CD14-positive monocyte (primary cell): ENCODE results near the gene TMEM171. TPM values are rescaled to one million over a fixed set of nuclear protein-coding genes. Genes with fewer than 3 reads are reported as not detected.
A peak's percentile ranks its signal among the peaks of the same experiment; 100 is the strongest.

ENCODE experiments used
- DNase-seq, 3 donors: peaks; one replicate each; pipeline ENCODE4 v3.0.0-alpha.2; 2011 to 2022
- H2AFZ ChIP-seq: 2 replicates; pipeline ENCODE4 v1.6.0; 2012; ENCODE audit warnings: mild to moderate bottlenecking, low read depth, low read length, inconsistent platforms; ENCODE audit not compliant: insufficient read depth, poor library complexity, severe bottlenecking
- H3K27ac ChIP-seq, 2 donors: 1 replicate in 1 of 2; 2 replicates in 1 of 2; pipeline ENCODE4 v1.5.1; 2012 to 2013; ENCODE audit warnings: low read length in 2 of 2, control low read depth in 1 of 2, inconsistent platforms in 1 of 2, low read depth in 1 of 2, mild to moderate bottlenecking in 1 of 2
- H3K27me3 ChIP-seq, 2 donors: one replicate each; pipeline versions ENCODE4 v1.6.0 to v1.6.1; 2011 to 2013; ENCODE audit warnings: low read length in 2 of 2; ENCODE audit not compliant: control insufficient read depth in 2 of 2, insufficient read depth in 2 of 2
- H3K36me3 ChIP-seq, 2 donors: replicated peaks in 1 of 2; 1 replicate in 1 of 2; 2 replicates in 1 of 2; pipeline versions ENCODE4 v1.5.1 to v1.6.1; 2012 to 2013; ENCODE audit warnings: low read length in 2 of 2, control low read depth in 1 of 2, inconsistent platforms in 1 of 2, mild to moderate bottlenecking in 1 of 2; ENCODE audit not compliant: insufficient read depth in 2 of 2, control insufficient read depth in 1 of 2
- H3K4me1 ChIP-seq, 2 donors: 1 replicate in 1 of 2; 2 replicates in 1 of 2; pipeline versions ENCODE4 v1.5.1 to v1.6.1; 2012 to 2013; ENCODE audit warnings: low read length in 2 of 2, control low read depth in 1 of 2, inconsistent platforms in 1 of 2, mild to moderate bottlenecking in 1 of 2, moderate library complexity in 1 of 2; ENCODE audit not compliant: insufficient read depth in 2 of 2, control insufficient read depth in 1 of 2
- H3K4me2 ChIP-seq: replicated peaks from 2 replicates; pipeline ENCODE3; 2012; ENCODE audit warnings: low read length, moderate library complexity, mild to moderate bottlenecking; ENCODE audit not compliant: poor library complexity, severe bottlenecking; ENCODE audit errors: extremely low read depth
- H3K4me3 ChIP-seq, 3 experiments: fragments of 200-600 bp in 1 of 3; sonication (generic) in 1 of 3; replicated peaks in 1 of 3; 1 replicate in 2 of 3; 2 replicates in 1 of 3; pipeline ENCODE4 v1.5.1; 2011 to 2013; ENCODE audit warnings: low read length in 3 of 3, mild to moderate bottlenecking in 3 of 3, control low read depth in 2 of 3, low read depth in 2 of 3, inconsistent platforms in 1 of 3, moderate library complexity in 1 of 3
- H3K79me2 ChIP-seq: 2 replicates; pipeline ENCODE4 v1.6.0; 2012; ENCODE audit warnings: mild to moderate bottlenecking, control low read depth, inconsistent platforms, low read length, moderate library complexity; ENCODE audit not compliant: insufficient read depth
- H3K9ac ChIP-seq: 2 replicates; pipeline ENCODE4 v1.6.0; 2017; ENCODE audit warnings: low read length, mild to moderate bottlenecking; ENCODE audit not compliant: insufficient read depth, poor library complexity, severe bottlenecking
- H3K9me3 ChIP-seq, 2 donors: replicated peaks in 1 of 2; 1 replicate in 1 of 2; 2 replicates in 1 of 2; pipeline versions ENCODE4 v1.5.1 to v1.6.1; 2012 to 2013; ENCODE audit warnings: low read length in 2 of 2, control low read depth in 1 of 2; ENCODE audit not compliant: control insufficient read depth in 1 of 2, insufficient read depth in 1 of 2
- H4K20me1 ChIP-seq: 2 replicates; pipeline ENCODE4 v1.6.0; 2012; ENCODE audit warnings: mild to moderate bottlenecking, low read length, control low read depth, moderate library complexity; ENCODE audit not compliant: insufficient read depth
- H3K27ac Mint-ChIP-seq, 7 donors: one replicate each; pipeline ENCODE4 v1.8.0; 2020; ENCODE audit warnings: mild to moderate bottlenecking in 7 of 7, mixed read lengths in 7 of 7, moderate library complexity in 6 of 7, inconsistent platforms in 2 of 7
- H3K27me3 Mint-ChIP-seq, 3 donors: one replicate each; pipeline ENCODE4 v1.8.0; 2021 to 2022; ENCODE audit warnings: low read depth in 3 of 3, mild to moderate bottlenecking in 3 of 3, mixed read lengths in 3 of 3, moderate library complexity in 3 of 3, inconsistent platforms in 1 of 3
- H3K36me3 Mint-ChIP-seq, 2 donors: one replicate each; pipeline ENCODE4 v1.8.0; 2020; ENCODE audit warnings: mixed read lengths in 2 of 2, inconsistent platforms in 1 of 2, mild to moderate bottlenecking in 1 of 2
- H3K4me1 Mint-ChIP-seq: one replicate; pipeline ENCODE4 v1.8.0; 2020; ENCODE audit warnings: mild to moderate bottlenecking, mixed read lengths
- H3K4me3 Mint-ChIP-seq, 2 donors: one replicate each; pipeline ENCODE4 v1.8.0; 2020; ENCODE audit warnings: mild to moderate bottlenecking in 2 of 2, mixed read lengths in 2 of 2, moderate library complexity in 1 of 2
- H3K9me3 Mint-ChIP-seq, 7 donors: one replicate each; pipeline ENCODE4 v1.8.0; 2020 to 2022; ENCODE audit warnings: mixed read lengths in 7 of 7, mild to moderate bottlenecking in 6 of 7, moderate library complexity in 6 of 7, inconsistent platforms in 2 of 7
- WGBS: methylation state at CpG from one replicate; pipeline ENCODE4 v1.1.5; 2013; ENCODE audit warnings: missing lambda C conversion rate; ENCODE audit not compliant: insufficient coverage; 5-methylcytosine and 5-hydroxymethylcytosine counted together
- intact Hi-C, 2 donors: fragments of 100-400 bp; cut with micrococcal nuclease; formaldehyde crosslinking; loops; one replicate each; pipeline versions ENCODE4 v1.15.0 to v1.15.1; 2023
- polyA plus RNA-seq, 3 donors: library from polyadenylated mRNA; depleted of rRNA in 1 of 3; unstranded in 2 of 3; stranded (reverse) in 1 of 3; fragments of 300-500 nt in 2 of 3; fragments of >200 nt in 1 of 3; fragmentation: Illumina TruSeq in 2 of 3; gene quantifications; 1 replicate in 2 of 3; 2 replicates in 1 of 3; pipeline ENCODE4 v1.2.3, GENCODE V29; 2012 to 2021
- TF ChIP-seq, protein P1 (sequence below): fragments of 200-600 bp; IDR thresholded peaks from one replicate; pipeline ENCODE4 v1.8.0; 2022; ENCODE audit warnings: antibody characterized with exemption, mild to moderate bottlenecking

The TMEM171 gene
- polyA plus RNA-seq, 3 donors, result not detected

DNA sequence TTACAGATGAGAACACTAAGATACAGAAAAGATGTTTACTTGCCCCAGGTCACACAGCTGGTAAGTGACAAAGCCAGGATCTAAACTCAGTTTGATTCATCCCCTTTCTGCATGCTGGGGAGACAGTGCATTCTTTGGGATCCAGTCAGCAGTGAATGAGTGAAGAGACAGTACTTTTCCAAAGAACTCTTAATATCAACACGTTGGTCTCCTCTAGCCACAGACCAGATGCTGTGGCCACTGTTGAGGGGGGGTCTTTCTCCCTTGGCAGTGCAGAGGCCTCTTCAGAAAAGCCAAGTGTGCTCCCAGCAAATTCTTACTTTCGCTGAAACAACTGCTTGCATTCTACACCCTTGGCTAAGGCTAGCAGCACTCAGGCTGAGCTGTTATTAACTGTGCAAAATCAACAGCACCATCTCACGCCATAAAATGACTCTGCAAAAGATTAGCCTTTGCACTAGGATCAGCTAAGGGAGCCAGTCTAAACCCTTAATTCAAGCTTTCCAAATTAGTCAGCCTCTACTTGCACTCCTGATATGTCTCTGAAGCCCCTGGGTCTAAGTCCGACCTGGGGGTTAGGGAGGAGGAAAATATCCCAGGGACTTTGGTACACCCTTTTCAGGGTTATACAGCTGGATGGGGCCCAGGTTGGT is 4.8 kb upstream of the TMEM171 start:
- WGBS, result 92% methylated on average over 3 of the region's 4 CpGs
- Histone ChIP-seq H2AFZ (no peak overlapping the region), H4K20me1 (no peaks in the 10 kb centered on the region), H3K36me3 (no peaks in the 10 kb centered on the region), H3K4me1 (no peaks in the 10 kb centered on the region), H3K27me3 (peaks cover 42 to 62% of the 10 kb centered on the region in 2 donors), H3K9me3 (peaks cover 0 to 8% of the 10 kb centered on the region in 2 donors), H3K9ac (no peak overlapping the region), H3K27ac (no peak overlapping the region), H3K4me2 (no peak overlapping the region), H3K79me2 (no peaks in the 10 kb centered on the region), H3K4me3 (no peak overlapping the region)
- intact Hi-C loops, result no loop called here
- Mint-ChIP-seq H3K27me3 (peaks cover 50 to 72% (median 61%) of the 10 kb centered on the region in 3 donors), H3K36me3 (no peaks in the 10 kb centered on the region), H3K4me1 (peaks cover 3% of the 10 kb centered on the region), H3K27ac (no peak overlapping the region), H3K9me3 (peaks cover 4 to 16% (median 8%) of the 10 kb centered on the region in 7 donors), H3K4me3 (no peak overlapping the region)
- TF ChIP-seq, protein P1, sequence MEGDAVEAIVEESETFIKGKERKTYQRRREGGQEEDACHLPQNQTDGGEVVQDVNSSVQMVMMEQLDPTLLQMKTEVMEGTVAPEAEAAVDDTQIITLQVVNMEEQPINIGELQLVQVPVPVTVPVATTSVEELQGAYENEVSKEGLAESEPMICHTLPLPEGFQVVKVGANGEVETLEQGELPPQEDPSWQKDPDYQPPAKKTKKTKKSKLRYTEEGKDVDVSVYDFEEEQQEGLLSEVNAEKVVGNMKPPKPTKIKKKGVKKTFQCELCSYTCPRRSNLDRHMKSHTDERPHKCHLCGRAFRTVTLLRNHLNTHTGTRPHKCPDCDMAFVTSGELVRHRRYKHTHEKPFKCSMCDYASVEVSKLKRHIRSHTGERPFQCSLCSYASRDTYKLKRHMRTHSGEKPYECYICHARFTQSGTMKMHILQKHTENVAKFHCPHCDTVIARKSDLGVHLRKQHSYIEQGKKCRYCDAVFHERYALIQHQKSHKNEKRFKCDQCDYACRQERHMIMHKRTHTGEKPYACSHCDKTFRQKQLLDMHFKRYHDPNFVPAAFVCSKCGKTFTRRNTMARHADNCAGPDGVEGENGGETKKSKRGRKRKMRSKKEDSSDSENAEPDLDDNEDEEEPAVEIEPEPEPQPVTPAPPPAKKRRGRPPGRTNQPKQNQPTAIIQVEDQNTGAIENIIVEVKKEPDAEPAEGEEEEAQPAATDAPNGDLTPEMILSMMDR, result no peak
- no peak for DNase-seq

DNA sequence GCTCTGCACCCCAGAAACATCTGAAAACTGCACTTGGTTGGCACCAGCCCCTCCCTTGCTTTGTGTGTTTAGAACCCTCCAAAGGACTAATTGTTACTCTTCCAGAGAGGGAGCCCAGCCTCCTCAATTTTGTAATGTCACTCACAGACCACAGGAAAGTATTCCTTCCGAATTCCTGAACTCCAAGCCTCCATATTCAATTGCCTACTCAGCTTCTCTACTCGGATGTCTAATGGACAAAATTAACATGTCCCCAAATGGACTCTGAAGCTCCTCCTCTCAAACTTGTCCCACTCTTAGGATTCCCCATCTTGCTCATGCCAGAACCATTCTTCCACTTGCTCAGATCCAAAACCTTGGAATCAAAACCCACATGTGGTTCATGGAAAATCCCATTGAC is 3.9 kb upstream of the TMEM171 start:
- Mint-ChIP-seq H3K27me3 (peaks cover 58 to 79% (median 66%) of the 10 kb centered on the region in 3 donors), H3K27ac (no peak overlapping the region), H3K4me1 (peaks cover 5% of the 10 kb centered on the region), H3K4me3 (peak overlapping the region in 1 of 2 donors; percentile 36), H3K36me3 (peaks cover 0 to 3% of the 10 kb centered on the region in 2 donors), H3K9me3 (peaks cover 4 to 16% (median 9%) of the 10 kb centered on the region in 7 donors)
- Histone ChIP-seq H4K20me1 (no peaks in the 10 kb centered on the region), H3K79me2 (no peaks in the 10 kb centered on the region), H3K4me3 (no peak overlapping the region), H3K9me3 (peaks cover 0 to 12% of the 10 kb centered on the region in 2 donors), H3K9ac (no peak overlapping the region), H3K36me3 (no peaks in the 10 kb centered on the region), H3K4me2 (no peak overlapping the region), H3K27ac (no peak overlapping the region), H3K4me1 (no peaks in the 10 kb centered on the region), H3K27me3 (peaks cover 49 to 69% of the 10 kb centered on the region in 2 donors), H2AFZ (no peak overlapping the region)
- intact Hi-C loops, result no loop called here
- no peak for DNase-seq
- TF ChIP-seq, protein P1, result no peak
- WGBS, result 85% methylated on average over 2 of the region's 2 CpGs
